WTC11 (cell line): Measurements from ENCODE around the gene LRRC14B. TPM values are rescaled to one million over a fixed set of nuclear protein-coding genes. Genes with fewer than 3 reads are reported as not detected.

ENCODE experiments used
- ATAC-seq: fragments of 200-7000 bp; cut with Tn5 transposase; 2 replicates; pipeline ENCODE4 v1.10.0; 2021; ENCODE audit warnings: mild to moderate bottlenecking, moderate library complexity
- CTCF ChIA-PET: fragments of 300-600 bp; sonication (Branson Sonifier 250); formaldehyde crosslinking; loops from one replicate; lab custom pipeline; 2021; ENCODE audit warnings: antibody characterized with exemption; lab: Charles Lee
- POLR2A ChIA-PET: fragments of 350-600 bp; sonication (Branson Sonifier 250); formaldehyde crosslinking; loops from one replicate; lab custom pipeline; 2021; ENCODE audit warnings: antibody characterized with exemption; lab: Charles Lee
- DNase-seq: peaks from one replicate; pipeline ENCODE4 v3.0.0; 2021; ENCODE audit warnings: low spot score
- H3K27ac Mint-ChIP-seq: 2 replicates; pipeline ENCODE4 v1.8.0; 2021; ENCODE audit warnings: mixed read lengths
- H3K27me3 Mint-ChIP-seq: 2 replicates; pipeline ENCODE4 v1.8.0; 2021; ENCODE audit warnings: low read depth, mild to moderate bottlenecking, moderate library complexity, mixed read lengths
- H3K36me3 Mint-ChIP-seq: 2 replicates; pipeline ENCODE4 v1.8.0; 2021; ENCODE audit warnings: mixed read lengths
- H3K4me1 Mint-ChIP-seq: 2 replicates; pipeline ENCODE4 v1.8.0; 2022; ENCODE audit warnings: mixed read lengths
- H3K4me3 Mint-ChIP-seq: 2 replicates; pipeline ENCODE4 v1.8.0; 2021; ENCODE audit warnings: mild to moderate bottlenecking, moderate library complexity, mixed read lengths
- H3K9me3 Mint-ChIP-seq: 2 replicates; pipeline ENCODE4 v1.8.0; 2021; ENCODE audit warnings: mixed read lengths
- EMX1 ChIP-seq: fragments of 250-450 bp; sonication (Bioruptor Pico); IDR thresholded peaks from 2 replicates; pipeline ENCODE4 v1.8.0; 2021; ENCODE audit warnings: mild to moderate bottlenecking
- HMGA2 ChIP-seq: fragments of 250-450 bp; sonication (Bioruptor Pico); IDR thresholded peaks from 2 replicates; pipeline ENCODE4 v1.4.0; 2021; ENCODE audit warnings: mild to moderate bottlenecking, moderate library complexity
- MXD4 ChIP-seq: fragments of 250-450 bp; sonication (Bioruptor Pico); IDR thresholded peaks from 2 replicates; pipeline ENCODE4 v1.8.0; 2021; ENCODE audit warnings: mild to moderate bottlenecking, moderate library complexity, borderline replicate concordance
- NR3C1 ChIP-seq: sonication (generic); formaldehyde crosslinking; conservative IDR thresholded peaks from 2 replicates; pipeline ENCODE4 v1.8.1; 2023; ENCODE audit warnings: low read depth, mild to moderate bottlenecking, missing genetic modification reagents
- SMAD4 ChIP-seq: sonication (generic); formaldehyde crosslinking; IDR thresholded peaks from 2 replicates; pipeline ENCODE4 v1.8.0; 2022; ENCODE audit warnings: mild to moderate bottlenecking, missing genetic modification reagents
- ZBTB21 ChIP-seq: sonication (generic); formaldehyde crosslinking; IDR thresholded peaks from 2 replicates; pipeline ENCODE4 v1.8.1; 2023; ENCODE audit warnings: mild to moderate bottlenecking, missing genetic modification reagents, borderline replicate concordance
- ZNF263 ChIP-seq: sonication (generic); formaldehyde crosslinking; IDR thresholded peaks from 2 replicates; pipeline ENCODE4 v1.8.1; 2022; ENCODE audit warnings: low read depth, mild to moderate bottlenecking, moderate library complexity, missing genetic modification reagents
- ZNF396 ChIP-seq: fragments of 250-450 bp; sonication (Bioruptor Pico); IDR thresholded peaks from 2 replicates; pipeline ENCODE4 v1.8.0; 2021; ENCODE audit warnings: mild to moderate bottlenecking, moderate library complexity, borderline replicate concordance
- total RNA-seq: library from RNA; stranded (reverse); gene quantifications from 3 replicates; pipeline ENCODE4 v1.2.3, GENCODE V29; 2021
- TF ChIP-seq, protein P1 (sequence below): fragments of 250-450 bp; sonication (Bioruptor Pico); conservative IDR thresholded peaks from 2 replicates; pipeline ENCODE4 v1.9.0; 2021; ENCODE audit warnings: mild to moderate bottlenecking
- TF ChIP-seq, protein P2 (sequence below): sonication (generic); formaldehyde crosslinking; IDR thresholded peaks from 2 replicates; pipeline ENCODE4 v1.8.0; 2023; ENCODE audit warnings: mild to moderate bottlenecking, missing genetic modification reagents
- TF ChIP-seq, protein P3 (sequence below): sonication (generic); formaldehyde crosslinking; IDR thresholded peaks from 2 replicates; pipeline ENCODE4 v1.8.0; 2022; ENCODE audit warnings: mild to moderate bottlenecking, missing genetic modification reagents
- TF ChIP-seq, protein P4 (sequence below): sonication (generic); formaldehyde crosslinking; IDR thresholded peaks from 2 replicates; pipeline ENCODE4 v1.8.0; 2022; ENCODE audit warnings: mild to moderate bottlenecking, missing genetic modification reagents
- TF ChIP-seq, protein P5 (sequence below): fragments of 250-450 bp; sonication (Bioruptor Pico); IDR thresholded peaks from 2 replicates; pipeline ENCODE4 v2.1.2; 2022; ENCODE audit warnings: mild to moderate bottlenecking, moderate library complexity
- TF ChIP-seq, protein P6 (sequence below): sonication (generic); formaldehyde crosslinking; IDR thresholded peaks from 2 replicates; pipeline ENCODE4 v1.8.1; 2022; ENCODE audit warnings: mild to moderate bottlenecking, missing genetic modification reagents, moderate library complexity, borderline replicate concordance
- TF ChIP-seq, protein P7 (sequence below): sonication (generic); formaldehyde crosslinking; conservative IDR thresholded peaks from 2 replicates; pipeline ENCODE4 v1.8.1; 2023; ENCODE audit warnings: mild to moderate bottlenecking, low read depth, missing genetic modification reagents, moderate library complexity
- TF ChIP-seq, protein P8 (sequence below): sonication (generic); formaldehyde crosslinking; IDR thresholded peaks from 2 replicates; pipeline ENCODE4 v1.8.0; 2023; ENCODE audit warnings: missing genetic modification reagents, mild to moderate bottlenecking, borderline replicate concordance

The LRRC14B gene
- total RNA-seq, 1 experiment from 2014 or later = not detected

DNA sequence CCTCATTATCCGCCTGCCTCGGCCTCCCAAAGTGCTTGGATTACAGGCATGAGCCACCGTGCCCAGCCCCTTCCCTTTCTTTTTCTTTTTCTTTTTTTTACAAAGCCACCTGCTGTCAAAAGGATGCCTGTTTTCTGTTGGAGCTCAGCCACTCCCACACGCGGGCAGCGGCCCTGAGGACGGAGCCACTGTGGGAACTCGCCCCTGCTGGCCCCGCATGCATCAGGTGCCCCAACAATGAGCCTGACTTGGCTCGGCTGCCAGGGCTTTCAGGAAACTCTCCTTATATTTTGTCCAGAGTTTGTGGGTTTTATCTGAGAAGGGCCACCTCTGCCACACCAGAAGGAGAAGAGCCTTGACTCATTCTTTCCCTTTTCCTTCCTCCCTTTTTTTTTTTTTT, 37.1 kb upstream of the LRRC14B start (continued):
- TF ChIP-seq, protein P1, sequence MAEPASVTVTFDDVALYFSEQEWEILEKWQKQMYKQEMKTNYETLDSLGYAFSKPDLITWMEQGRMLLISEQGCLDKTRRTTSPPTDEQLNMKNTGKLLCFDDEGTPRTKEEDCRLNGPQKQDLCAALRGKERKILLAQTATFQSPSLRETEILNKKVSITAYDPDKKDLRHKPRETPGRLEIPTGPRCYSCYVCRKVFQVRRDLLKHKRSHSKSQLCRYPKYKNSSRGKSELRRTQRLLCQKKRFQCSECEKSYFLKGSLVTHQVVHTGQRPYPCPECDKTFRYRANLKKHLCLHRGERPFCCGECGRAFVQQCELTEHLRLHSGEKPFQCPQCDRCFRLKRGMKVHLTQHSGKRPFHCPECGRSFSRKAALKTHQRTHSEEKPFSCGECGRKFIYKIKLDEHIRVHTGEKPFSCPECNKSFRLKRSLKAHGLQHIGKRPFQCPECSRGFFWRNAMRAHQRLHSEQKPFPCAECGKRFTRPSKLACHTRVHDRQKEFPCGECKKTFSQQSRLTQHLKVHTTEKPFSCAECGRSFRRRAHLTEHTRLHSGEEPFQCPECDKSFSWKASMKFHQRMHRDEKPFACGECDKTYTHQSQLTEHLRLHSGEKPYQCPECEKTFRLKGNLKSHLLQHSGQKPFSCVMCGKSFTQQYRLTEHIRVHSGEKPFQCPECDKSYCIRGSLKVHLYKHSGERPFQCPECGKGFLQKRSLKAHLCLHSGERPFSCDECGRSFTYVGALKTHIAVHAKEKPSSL = no peak
- TF ChIP-seq, protein P2, sequence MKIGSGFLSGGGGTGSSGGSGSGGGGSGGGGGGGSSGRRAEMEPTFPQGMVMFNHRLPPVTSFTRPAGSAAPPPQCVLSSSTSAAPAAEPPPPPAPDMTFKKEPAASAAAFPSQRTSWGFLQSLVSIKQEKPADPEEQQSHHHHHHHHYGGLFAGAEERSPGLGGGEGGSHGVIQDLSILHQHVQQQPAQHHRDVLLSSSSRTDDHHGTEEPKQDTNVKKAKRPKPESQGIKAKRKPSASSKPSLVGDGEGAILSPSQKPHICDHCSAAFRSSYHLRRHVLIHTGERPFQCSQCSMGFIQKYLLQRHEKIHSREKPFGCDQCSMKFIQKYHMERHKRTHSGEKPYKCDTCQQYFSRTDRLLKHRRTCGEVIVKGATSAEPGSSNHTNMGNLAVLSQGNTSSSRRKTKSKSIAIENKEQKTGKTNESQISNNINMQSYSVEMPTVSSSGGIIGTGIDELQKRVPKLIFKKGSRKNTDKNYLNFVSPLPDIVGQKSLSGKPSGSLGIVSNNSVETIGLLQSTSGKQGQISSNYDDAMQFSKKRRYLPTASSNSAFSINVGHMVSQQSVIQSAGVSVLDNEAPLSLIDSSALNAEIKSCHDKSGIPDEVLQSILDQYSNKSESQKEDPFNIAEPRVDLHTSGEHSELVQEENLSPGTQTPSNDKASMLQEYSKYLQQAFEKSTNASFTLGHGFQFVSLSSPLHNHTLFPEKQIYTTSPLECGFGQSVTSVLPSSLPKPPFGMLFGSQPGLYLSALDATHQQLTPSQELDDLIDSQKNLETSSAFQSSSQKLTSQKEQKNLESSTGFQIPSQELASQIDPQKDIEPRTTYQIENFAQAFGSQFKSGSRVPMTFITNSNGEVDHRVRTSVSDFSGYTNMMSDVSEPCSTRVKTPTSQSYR (CRISPR knock-in tag) = no peak
- TF ChIP-seq NR3C1 (no peak), HMGA2 (no peak)

DNA sequence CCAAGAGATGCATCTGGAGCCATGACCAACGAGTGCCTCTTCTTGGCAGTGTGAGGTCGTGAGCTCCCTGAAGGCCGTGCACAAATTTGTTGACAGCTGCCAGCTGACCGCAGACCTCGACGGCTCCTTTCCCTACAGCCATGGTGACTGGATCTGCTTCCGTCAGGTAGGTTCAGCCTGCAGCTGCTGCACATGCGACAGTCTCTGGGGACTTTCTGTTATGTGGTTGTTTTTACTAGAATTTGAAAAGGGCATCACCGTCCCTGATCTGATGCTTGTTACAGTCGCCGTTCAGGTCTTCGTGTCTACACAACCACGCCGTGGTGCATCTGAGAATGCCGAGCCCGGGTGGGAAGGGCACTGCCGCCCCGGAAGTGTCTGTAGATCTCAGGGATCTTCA, 36.5 kb upstream of the LRRC14B start:
- Mint-ChIP-seq H3K36me3 (peaks cover 71% of the 10 kb centered on the region), H3K27me3 (no peaks in the 10 kb centered on the region), H3K9me3 (no peaks in the 10 kb centered on the region), H3K27ac (no peak overlapping the region), H3K4me1 (peaks cover 12% of the 10 kb centered on the region), H3K4me3 (no peak overlapping the region)
- TF ChIP-seq, protein P3, sequence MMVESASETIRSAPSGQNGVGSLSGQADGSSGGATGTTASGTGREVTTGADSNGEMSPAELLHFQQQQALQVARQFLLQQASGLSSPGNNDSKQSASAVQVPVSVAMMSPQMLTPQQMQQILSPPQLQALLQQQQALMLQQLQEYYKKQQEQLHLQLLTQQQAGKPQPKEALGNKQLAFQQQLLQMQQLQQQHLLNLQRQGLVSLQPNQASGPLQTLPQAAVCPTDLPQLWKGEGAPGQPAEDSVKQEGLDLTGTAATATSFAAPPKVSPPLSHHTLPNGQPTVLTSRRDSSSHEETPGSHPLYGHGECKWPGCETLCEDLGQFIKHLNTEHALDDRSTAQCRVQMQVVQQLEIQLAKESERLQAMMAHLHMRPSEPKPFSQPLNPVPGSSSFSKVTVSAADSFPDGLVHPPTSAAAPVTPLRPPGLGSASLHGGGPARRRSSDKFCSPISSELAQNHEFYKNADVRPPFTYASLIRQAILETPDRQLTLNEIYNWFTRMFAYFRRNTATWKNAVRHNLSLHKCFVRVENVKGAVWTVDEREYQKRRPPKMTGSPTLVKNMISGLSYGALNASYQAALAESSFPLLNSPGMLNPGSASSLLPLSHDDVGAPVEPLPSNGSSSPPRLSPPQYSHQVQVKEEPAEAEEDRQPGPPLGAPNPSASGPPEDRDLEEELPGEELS (CRISPR knock-in tag) = no peak
- TF ChIP-seq, protein P4, sequence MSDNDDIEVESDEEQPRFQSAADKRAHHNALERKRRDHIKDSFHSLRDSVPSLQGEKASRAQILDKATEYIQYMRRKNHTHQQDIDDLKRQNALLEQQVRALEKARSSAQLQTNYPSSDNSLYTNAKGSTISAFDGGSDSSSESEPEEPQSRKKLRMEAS = no peak
- no peak for TF ChIP-seq MXD4
- TF ChIP-seq, protein P5, sequence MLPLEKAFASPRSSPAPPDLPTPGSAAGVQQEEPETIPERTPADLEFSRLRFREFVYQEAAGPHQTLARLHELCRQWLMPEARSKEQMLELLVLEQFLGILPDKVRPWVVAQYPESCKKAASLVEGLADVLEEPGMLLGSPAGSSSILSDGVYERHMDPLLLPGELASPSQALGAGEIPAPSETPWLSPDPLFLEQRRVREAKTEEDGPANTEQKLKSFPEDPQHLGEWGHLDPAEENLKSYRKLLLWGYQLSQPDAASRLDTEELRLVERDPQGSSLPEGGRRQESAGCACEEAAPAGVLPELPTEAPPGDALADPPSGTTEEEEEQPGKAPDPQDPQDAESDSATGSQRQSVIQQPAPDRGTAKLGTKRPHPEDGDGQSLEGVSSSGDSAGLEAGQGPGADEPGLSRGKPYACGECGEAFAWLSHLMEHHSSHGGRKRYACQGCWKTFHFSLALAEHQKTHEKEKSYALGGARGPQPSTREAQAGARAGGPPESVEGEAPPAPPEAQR (CRISPR knock-in tag) = no peak
- TF ChIP-seq ZBTB21 = no peak
- no peak for TF ChIP-seq ZNF263 (CRISPR knock-in tag)
- no peak for TF ChIP-seq ZNF396 (CRISPR knock-in tag)
- TF ChIP-seq, protein P6, sequence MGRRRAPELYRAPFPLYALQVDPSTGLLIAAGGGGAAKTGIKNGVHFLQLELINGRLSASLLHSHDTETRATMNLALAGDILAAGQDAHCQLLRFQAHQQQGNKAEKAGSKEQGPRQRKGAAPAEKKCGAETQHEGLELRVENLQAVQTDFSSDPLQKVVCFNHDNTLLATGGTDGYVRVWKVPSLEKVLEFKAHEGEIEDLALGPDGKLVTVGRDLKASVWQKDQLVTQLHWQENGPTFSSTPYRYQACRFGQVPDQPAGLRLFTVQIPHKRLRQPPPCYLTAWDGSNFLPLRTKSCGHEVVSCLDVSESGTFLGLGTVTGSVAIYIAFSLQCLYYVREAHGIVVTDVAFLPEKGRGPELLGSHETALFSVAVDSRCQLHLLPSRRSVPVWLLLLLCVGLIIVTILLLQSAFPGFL = no peak
- TF ChIP-seq EMX1 (CRISPR knock-in tag) = no peak
- no peak for TF ChIP-seq SMAD4 (CRISPR knock-in tag)
- TF ChIP-seq, protein P7, sequence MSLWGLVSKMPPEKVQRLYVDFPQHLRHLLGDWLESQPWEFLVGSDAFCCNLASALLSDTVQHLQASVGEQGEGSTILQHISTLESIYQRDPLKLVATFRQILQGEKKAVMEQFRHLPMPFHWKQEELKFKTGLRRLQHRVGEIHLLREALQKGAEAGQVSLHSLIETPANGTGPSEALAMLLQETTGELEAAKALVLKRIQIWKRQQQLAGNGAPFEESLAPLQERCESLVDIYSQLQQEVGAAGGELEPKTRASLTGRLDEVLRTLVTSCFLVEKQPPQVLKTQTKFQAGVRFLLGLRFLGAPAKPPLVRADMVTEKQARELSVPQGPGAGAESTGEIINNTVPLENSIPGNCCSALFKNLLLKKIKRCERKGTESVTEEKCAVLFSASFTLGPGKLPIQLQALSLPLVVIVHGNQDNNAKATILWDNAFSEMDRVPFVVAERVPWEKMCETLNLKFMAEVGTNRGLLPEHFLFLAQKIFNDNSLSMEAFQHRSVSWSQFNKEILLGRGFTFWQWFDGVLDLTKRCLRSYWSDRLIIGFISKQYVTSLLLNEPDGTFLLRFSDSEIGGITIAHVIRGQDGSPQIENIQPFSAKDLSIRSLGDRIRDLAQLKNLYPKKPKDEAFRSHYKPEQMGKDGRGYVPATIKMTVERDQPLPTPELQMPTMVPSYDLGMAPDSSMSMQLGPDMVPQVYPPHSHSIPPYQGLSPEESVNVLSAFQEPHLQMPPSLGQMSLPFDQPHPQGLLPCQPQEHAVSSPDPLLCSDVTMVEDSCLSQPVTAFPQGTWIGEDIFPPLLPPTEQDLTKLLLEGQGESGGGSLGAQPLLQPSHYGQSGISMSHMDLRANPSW = no peak
- TF ChIP-seq, protein P8, sequence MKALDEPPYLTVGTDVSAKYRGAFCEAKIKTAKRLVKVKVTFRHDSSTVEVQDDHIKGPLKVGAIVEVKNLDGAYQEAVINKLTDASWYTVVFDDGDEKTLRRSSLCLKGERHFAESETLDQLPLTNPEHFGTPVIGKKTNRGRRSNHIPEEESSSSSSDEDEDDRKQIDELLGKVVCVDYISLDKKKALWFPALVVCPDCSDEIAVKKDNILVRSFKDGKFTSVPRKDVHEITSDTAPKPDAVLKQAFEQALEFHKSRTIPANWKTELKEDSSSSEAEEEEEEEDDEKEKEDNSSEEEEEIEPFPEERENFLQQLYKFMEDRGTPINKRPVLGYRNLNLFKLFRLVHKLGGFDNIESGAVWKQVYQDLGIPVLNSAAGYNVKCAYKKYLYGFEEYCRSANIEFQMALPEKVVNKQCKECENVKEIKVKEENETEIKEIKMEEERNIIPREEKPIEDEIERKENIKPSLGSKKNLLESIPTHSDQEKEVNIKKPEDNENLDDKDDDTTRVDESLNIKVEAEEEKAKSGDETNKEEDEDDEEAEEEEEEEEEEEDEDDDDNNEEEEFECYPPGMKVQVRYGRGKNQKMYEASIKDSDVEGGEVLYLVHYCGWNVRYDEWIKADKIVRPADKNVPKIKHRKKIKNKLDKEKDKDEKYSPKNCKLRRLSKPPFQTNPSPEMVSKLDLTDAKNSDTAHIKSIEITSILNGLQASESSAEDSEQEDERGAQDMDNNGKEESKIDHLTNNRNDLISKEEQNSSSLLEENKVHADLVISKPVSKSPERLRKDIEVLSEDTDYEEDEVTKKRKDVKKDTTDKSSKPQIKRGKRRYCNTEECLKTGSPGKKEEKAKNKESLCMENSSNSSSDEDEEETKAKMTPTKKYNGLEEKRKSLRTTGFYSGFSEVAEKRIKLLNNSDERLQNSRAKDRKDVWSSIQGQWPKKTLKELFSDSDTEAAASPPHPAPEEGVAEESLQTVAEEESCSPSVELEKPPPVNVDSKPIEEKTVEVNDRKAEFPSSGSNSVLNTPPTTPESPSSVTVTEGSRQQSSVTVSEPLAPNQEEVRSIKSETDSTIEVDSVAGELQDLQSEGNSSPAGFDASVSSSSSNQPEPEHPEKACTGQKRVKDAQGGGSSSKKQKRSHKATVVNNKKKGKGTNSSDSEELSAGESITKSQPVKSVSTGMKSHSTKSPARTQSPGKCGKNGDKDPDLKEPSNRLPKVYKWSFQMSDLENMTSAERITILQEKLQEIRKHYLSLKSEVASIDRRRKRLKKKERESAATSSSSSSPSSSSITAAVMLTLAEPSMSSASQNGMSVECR (CRISPR knock-in tag) = no peak
- DNase-seq (no peak), ATAC-seq (no peak)
- POLR2A ChIA-PET = no interaction called here
- CTCF ChIA-PET = no interaction called here
